ENCODE measurements around the gene ADAM12. TPM values are rescaled to one million over a fixed set of nuclear protein-coding genes. Genes with fewer than 3 reads are reported as not detected.

Gene ADAM12
- total and polyA plus RNA-seq, 4 donors: 0.03 to 0.33 (median 0.19) TPM

DNA sequence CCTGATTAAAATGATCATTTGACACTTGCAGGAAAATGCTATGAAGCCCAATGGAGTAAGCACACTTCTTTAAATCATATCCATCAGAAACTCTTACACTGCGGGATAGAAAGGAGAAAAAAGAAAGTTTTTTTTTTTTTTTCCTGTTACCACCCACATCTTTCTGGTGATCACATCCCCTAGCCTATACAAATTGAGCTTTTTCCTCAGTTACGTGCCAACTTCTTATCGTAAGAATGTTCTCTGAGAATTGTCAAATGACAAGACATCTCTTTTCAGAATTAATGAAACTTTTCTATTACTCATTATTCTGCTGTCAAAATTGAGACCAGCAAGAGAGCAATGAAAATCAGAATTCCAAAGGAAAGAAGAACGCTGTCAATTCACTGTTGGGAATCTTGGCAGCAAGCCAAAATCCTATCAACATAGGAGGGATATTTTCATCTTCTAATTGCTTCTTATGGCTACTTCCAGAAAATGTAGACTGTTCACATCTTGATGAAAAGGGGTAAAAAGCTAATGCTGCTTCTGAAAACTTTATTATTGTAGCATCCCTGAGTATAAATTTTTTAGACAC lies 179.5 kb downstream of the ADAM12 start:
- H3K27ac ChIP-seq (ENCODE audit: low read depth in 1 of 2, low read length in 2 of 2): no peak overlapping the region
- H3K4me1 ChIP-seq (ENCODE audit: control insufficient read depth in 4 of 4, insufficient read depth in 4 of 4, low read length in 3 of 4): peaks cover 0 to 2% (median 0%) of the 10 kb centered on the region in 4 donors
- DNase-seq (ENCODE audit: low spot score): no peak
- no peaks in the 10 kb centered on the region for H3K36me3 ChIP-seq (ENCODE audit: control insufficient read depth in 4 of 4, insufficient read depth in 3 of 4, low read depth in 1 of 4, low read length in 3 of 4)
- no peaks in the 10 kb centered on the region for H3K9me3 ChIP-seq (ENCODE audit: control insufficient read depth in 4 of 4, low read length in 3 of 4)
- H3K9ac ChIP-seq (ENCODE audit: low read depth in 1 of 2, low read length in 2 of 2): no peak overlapping the region
- TF ChIP-seq, protein P1, sequence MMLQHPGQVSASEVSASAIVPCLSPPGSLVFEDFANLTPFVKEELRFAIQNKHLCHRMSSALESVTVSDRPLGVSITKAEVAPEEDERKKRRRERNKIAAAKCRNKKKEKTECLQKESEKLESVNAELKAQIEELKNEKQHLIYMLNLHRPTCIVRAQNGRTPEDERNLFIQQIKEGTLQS (IDR thresholded peaks at IDR 0.05): no peak
- TF ChIP-seq FOXA2 (IDR thresholded peaks at IDR 0.05) (no peak), HNF4G (IDR thresholded peaks at IDR 0.05) (no peak), NR2F2 (IDR thresholded peaks at IDR 0.05) (no peak), YY1 (IDR thresholded peaks at IDR 0.05) (no peak), RAD21 (IDR thresholded peaks at IDR 0.05) (no peak), RXRA (IDR thresholded peaks at IDR 0.05) (no peak), SP1 (IDR thresholded peaks at IDR 0.05) (no peak), JUND (IDR thresholded peaks at IDR 0.05) (no peak), GABPA (IDR thresholded peaks at IDR 0.05 in 1 of 2, conservative IDR thresholded peaks at IDR 0.05 in 1 of 2) (no peak), TAF1 (conservative IDR thresholded peaks at IDR 0.05) (no peak)
- TF ChIP-seq, protein P2, sequence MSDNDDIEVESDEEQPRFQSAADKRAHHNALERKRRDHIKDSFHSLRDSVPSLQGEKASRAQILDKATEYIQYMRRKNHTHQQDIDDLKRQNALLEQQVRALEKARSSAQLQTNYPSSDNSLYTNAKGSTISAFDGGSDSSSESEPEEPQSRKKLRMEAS (IDR thresholded peaks at IDR 0.05): no peak
- TF ChIP-seq, protein P3, sequence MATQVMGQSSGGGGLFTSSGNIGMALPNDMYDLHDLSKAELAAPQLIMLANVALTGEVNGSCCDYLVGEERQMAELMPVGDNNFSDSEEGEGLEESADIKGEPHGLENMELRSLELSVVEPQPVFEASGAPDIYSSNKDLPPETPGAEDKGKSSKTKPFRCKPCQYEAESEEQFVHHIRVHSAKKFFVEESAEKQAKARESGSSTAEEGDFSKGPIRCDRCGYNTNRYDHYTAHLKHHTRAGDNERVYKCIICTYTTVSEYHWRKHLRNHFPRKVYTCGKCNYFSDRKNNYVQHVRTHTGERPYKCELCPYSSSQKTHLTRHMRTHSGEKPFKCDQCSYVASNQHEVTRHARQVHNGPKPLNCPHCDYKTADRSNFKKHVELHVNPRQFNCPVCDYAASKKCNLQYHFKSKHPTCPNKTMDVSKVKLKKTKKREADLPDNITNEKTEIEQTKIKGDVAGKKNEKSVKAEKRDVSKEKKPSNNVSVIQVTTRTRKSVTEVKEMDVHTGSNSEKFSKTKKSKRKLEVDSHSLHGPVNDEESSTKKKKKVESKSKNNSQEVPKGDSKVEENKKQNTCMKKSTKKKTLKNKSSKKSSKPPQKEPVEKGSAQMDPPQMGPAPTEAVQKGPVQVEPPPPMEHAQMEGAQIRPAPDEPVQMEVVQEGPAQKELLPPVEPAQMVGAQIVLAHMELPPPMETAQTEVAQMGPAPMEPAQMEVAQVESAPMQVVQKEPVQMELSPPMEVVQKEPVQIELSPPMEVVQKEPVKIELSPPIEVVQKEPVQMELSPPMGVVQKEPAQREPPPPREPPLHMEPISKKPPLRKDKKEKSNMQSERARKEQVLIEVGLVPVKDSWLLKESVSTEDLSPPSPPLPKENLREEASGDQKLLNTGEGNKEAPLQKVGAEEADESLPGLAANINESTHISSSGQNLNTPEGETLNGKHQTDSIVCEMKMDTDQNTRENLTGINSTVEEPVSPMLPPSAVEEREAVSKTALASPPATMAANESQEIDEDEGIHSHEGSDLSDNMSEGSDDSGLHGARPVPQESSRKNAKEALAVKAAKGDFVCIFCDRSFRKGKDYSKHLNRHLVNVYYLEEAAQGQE (IDR thresholded peaks at IDR 0.05): no peak
- TF ChIP-seq, protein P4, sequence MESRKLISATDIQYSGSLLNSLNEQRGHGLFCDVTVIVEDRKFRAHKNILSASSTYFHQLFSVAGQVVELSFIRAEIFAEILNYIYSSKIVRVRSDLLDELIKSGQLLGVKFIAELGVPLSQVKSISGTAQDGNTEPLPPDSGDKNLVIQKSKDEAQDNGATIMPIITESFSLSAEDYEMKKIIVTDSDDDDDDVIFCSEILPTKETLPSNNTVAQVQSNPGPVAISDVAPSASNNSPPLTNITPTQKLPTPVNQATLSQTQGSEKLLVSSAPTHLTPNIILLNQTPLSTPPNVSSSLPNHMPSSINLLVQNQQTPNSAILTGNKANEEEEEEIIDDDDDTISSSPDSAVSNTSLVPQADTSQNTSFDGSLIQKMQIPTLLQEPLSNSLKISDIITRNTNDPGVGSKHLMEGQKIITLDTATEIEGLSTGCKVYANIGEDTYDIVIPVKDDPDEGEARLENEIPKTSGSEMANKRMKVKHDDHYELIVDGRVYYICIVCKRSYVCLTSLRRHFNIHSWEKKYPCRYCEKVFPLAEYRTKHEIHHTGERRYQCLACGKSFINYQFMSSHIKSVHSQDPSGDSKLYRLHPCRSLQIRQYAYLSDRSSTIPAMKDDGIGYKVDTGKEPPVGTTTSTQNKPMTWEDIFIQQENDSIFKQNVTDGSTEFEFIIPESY (IDR thresholded peaks at IDR 0.05): no peak
- peaks cover 0 to 6% (median under 1%) of the 10 kb centered on the region in 4 donors for H3K27me3 ChIP-seq (ENCODE audit: control insufficient read depth in 4 of 4, insufficient read depth in 4 of 4, low read length in 3 of 4)
- H3K4me3 ChIP-seq (ENCODE audit: low read depth in 1 of 3, low read length in 3 of 3): no peak overlapping the region
- 70% methylated on average over 4 of the region's 4 CpGs for WGBS

DNA sequence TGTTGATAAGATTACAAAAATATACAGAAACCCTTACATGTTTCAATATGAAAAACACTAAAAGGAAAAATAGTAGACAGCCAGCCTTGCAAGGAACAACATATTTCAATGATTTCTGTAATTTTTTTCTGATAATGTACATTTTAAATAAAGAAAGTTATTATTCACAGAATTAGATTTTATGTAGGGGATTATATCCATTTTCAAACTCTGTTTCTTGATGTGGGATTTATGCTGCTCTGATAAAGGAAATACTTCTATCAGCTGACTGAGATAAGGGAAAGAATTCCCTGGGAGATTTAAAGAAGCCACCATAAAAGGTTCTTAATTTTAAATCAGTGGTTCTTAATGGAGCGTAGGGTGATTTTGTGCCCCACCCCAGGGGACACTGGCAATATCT lies 180.4 kb downstream of the ADAM12 start:
- no peak for DNase-seq (ENCODE audit: low spot score)
- H3K9me3 ChIP-seq (ENCODE audit: control insufficient read depth in 4 of 4, low read length in 3 of 4): no peaks in the 10 kb centered on the region
- TF ChIP-seq, protein P2 (IDR thresholded peaks at IDR 0.05): no peak
- TF ChIP-seq, protein P3 (IDR thresholded peaks at IDR 0.05): no peak
- TF ChIP-seq TAF1 (conservative IDR thresholded peaks at IDR 0.05): no peak
- TF ChIP-seq FOXA1 (IDR thresholded peaks at IDR 0.05): no peak
- TF ChIP-seq, protein P4 (IDR thresholded peaks at IDR 0.05): no peak
- TF ChIP-seq NR2F2 (IDR thresholded peaks at IDR 0.05): no peak
- TF ChIP-seq HNF4G (IDR thresholded peaks at IDR 0.05): no peak
- no peak for TF ChIP-seq YY1 (IDR thresholded peaks at IDR 0.05)
- no peak for TF ChIP-seq HNF4A (conservative IDR thresholded peaks at IDR 0.05)
- no peak for TF ChIP-seq EGR1 (IDR thresholded peaks at IDR 0.05; ENCODE audit: low read depth in 2 of 2)
- no peak for TF ChIP-seq RXRA (IDR thresholded peaks at IDR 0.05)
- TF ChIP-seq, protein P1 (IDR thresholded peaks at IDR 0.05): no peak
- no peak for TF ChIP-seq SP1 (IDR thresholded peaks at IDR 0.05)
- no peak for TF ChIP-seq RAD21 (IDR thresholded peaks at IDR 0.05)
- no peak for TF ChIP-seq FOXA2 (IDR thresholded peaks at IDR 0.05)
- no peak for TF ChIP-seq GABPA (IDR thresholded peaks at IDR 0.05 in 1 of 2, conservative IDR thresholded peaks at IDR 0.05 in 1 of 2)
- TF ChIP-seq JUND (IDR thresholded peaks at IDR 0.05): no peak

More for the DNA sequence above, 180.4 kb downstream of the ADAM12 start:
- H3K27ac ChIP-seq (ENCODE audit: low read depth in 1 of 2, low read length in 2 of 2): no peak overlapping the region
- 72% methylated on average over 1 of the region's 1 CpG for WGBS
- H3K27me3 ChIP-seq (ENCODE audit: control insufficient read depth in 4 of 4, insufficient read depth in 4 of 4, low read length in 3 of 4): peaks cover 0 to 6% (median 0%) of the 10 kb centered on the region in 4 donors
- no peaks in the 10 kb centered on the region for H3K36me3 ChIP-seq (ENCODE audit: control insufficient read depth in 4 of 4, insufficient read depth in 3 of 4, low read depth in 1 of 4, low read length in 3 of 4)
- H3K4me1 ChIP-seq (ENCODE audit: control insufficient read depth in 4 of 4, insufficient read depth in 4 of 4, low read length in 3 of 4): peaks cover 0 to 2% (median 0%) of the 10 kb centered on the region in 4 donors
- H3K9ac ChIP-seq (ENCODE audit: low read depth in 1 of 2, low read length in 2 of 2): no peak overlapping the region
- no peak overlapping the region for H3K4me3 ChIP-seq (ENCODE audit: low read depth in 1 of 3, low read length in 3 of 3)

Data from liver (tissue), 9 donors.